Fibroblast of peridontal ligament (primary cell): ENCODE data around the gene EFCC1.
A peak's percentile ranks its signal among the peaks of the same experiment; 100 is the strongest.
"Not testable (repeated sequence)": the region's sequence is repeated elsewhere in the genome, so short reads cannot be mapped to it uniquely, and the experiment has no call there.

Experiments used
- DNase-seq: peaks from one replicate; pipeline ENCODE4 v3.0.0-alpha.2; 2010; ENCODE audit errors: extremely low read depth

The EFCC1 gene

DNA sequence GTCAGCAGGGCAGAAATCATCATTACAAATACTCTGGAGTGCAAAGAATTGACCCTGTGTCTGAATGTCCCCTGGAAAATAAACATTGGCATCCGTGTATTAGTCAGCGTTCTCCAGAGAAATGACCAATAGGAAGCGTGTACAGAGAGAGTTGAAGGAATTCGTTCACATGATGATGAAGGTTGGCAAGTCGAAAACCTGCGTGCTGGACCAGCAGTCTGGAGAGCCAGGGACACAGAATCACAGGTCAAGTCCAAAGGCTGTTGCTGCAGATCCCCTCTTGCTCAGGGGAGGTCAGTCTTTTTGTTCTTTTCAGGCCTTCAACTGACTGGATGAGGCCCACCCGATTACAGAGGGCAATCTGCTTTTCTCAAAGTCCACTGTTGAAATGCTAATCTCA is 76.1 kb downstream of the EFCC1 start:
- peak; percentile 28 for DNase-seq

GRCh38 chr3:129078510-129078909 is 77.4 kb downstream of the EFCC1 start:
- DNase-seq: no peak

DNA sequence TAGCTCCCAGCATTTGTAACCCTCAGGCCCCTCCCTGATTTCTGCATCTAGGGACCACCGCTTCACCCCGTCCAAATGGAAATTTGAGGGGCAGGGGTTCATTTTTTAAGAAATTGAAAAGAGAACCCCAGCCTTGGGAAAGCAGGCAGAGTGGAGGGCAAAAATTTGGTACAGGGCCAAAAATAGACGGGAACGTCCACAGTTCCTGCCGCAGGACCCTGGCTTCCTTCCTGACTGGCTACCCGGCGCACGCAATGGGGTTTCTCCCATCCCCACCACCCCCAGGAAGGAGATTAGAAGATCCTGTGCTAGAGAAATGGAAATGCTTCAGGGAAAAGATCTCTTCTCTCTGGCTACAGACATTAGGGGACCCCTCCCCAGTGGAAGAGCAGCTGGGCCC is 80.4 kb downstream of the EFCC1 start:
- DNase-seq: no peak

DNA sequence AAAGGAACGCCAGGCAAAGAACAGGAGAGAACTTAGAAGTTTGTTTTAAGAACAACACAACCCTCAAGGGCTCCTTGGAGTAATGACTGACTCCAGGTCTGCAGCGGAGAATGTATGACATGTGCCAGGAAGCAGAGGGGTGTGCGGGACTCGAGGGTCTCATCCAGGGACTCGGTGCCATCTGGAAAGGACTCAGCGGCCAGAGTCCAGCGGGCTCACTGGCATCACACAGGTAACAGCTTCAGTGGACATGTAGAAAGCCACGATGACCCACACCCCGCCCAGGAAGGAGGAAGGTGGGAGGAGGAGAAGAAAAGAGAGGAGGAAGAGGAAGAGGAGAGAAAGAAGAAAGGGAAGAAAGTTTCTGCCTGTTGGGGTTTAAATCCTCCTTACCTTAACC is 80.9 kb downstream of the EFCC1 start:
- no peak for DNase-seq

DNA sequence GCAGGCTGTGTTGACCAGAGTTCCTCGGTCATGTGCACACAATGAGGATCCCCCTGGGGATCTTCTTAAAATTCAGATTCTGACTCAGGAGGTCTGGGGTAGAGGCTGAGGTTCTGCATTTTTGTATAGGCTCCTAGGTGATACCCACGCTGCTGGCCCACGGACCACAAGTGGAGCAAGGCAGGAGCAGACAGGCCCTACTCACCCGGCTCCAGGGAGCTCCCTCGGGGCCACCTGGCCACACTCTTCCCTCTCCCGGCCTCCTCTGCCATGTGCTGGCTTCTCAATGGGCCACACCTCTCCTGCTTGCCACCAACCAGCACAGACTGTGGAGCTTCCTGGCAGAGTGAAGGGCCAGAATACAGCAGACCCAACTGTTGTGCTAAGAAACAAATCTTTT is 83.4 kb downstream of the EFCC1 start:
- no peak for DNase-seq

- DNase-seq: no peak
These were observed 84.1 kb downstream of the EFCC1 start for GRCh38 chr3:129085165-129085715.

GRCh38 chr3:129085818-129086217 is 84.7 kb downstream of the EFCC1 start:
- DNase-seq: no peak

DNA sequence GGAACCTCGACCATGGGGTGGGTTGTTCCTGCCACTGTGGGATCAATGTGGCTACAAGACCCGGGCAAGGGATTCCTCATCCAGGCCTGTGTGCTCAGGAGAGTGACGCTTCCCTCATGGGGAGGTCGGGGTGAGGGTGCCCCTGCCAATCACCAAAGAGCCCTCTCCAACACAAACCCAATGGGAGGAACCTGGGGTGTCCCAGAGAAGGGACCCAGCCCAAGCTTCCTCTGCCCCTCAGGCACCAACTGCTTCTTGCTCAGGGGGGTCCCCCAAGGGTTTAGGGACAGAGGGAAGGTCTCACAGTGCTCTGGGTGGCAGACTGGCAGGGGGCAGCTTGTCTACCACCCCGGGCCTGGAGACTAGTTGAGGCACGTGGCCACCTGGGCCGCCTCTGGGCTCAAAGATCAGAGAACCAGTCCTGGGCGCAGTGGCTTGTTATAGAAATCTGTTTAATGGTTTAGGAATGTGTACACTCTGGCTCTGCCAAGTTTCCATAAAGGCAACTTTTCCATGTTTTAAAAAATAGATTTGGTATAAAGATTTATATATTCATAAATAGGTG is 86.1 kb downstream of the EFCC1 start:
- peak; percentile 32 for DNase-seq

DNA sequence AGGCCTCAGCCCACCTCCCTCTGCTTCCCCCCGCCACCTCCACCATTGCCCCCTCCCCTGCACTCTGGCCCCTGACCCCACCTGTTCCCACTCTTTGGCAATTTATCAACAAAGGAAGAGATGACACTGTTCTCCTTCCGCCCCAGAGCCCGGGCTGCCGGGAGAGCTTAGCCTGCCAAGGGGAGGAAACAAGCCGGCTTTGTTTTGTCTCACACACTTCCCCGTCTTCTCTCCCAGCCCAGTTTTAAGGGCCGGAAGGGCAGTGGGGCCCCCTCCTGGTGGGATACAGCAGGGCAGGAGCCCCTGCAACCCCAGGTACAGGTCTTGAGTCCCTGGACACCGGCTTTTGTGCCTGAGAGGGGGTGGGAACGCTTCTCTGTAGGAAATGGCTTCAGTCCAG is 86.8 kb downstream of the EFCC1 start:
- peak; percentile 36 for DNase-seq

DNA sequence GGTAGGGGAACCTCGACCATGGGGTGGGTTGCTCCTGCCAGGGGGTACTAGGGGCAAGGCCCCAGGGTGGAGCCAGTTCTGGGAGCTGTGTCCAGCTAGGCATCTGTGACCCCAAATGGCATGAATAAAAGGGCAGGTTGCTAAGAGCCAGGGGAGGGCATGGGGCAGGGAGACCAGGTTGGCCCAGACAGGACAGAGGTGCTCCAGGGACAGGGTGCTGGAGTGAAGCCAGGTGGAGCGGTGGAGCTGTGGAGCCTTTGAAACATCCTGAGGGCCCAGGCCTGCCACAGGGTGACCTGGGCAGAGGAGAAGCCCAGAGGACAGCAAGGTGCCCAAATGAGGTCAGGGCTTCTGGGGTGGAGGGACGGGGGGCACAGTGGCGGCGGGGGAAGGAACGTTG is 87.2 kb downstream of the EFCC1 start:
- not testable (repeated sequence) for DNase-seq
